ENCODE data around the gene ABCF1.

- TF ChIP-seq EZH2 (IDR thresholded peaks at IDR 0.05; ENCODE audit: borderline replicate concordance, insufficient read depth, low read length, poor library complexity, severe bottlenecking) (no peak), CTCF (IDR thresholded peaks at IDR 0.05; ENCODE audit: poor library complexity, severe bottlenecking) (no peak), POLR2AphosphoS5 (IDR thresholded peaks at IDR 0.05) (no peak), TAF1 (IDR thresholded peaks at IDR 0.05; ENCODE audit: low read depth) (no peak)
Measured at GRCh38 chr6:30572148-30572547, 906 bp downstream of the ABCF1 start.

Data from neural cell (in vitro differentiated cells).